Endothelial cell of umbilical vein (primary cell): ENCODE results near the gene PGGHG. TPM values are rescaled to one million over a fixed set of nuclear protein-coding genes. Genes with fewer than 3 reads are reported as not detected.
"Not testable (repeated sequence)": the region's sequence is repeated elsewhere in the genome, so short reads cannot be mapped to it uniquely, and the experiment has no call there.

Experiments
- BruUV-seq: library from RNA; stranded (reverse); fragments of 400-500 nt; replicated peaks from 2 replicates; lab custom pipeline; 2021; lab: Mats Ljungman, UMichigan
- CTCF ChIA-PET: fragments of 300-600, 350-600 bp; sonication (Branson Sonifier 250); formaldehyde crosslinking; loops from one replicate; lab custom pipeline; 2021; ENCODE audit warnings: antibody characterized with exemption, inconsistent platforms; lab: Charles Lee
- POLR2A ChIA-PET: fragments of 300-600, 350-600 bp; sonication (Branson Sonifier 250); formaldehyde crosslinking; loops from one replicate; lab custom pipeline; 2021; ENCODE audit warnings: antibody characterized with exemption, inconsistent platforms; lab: Charles Lee
- DNase-seq: peaks from one replicate; pipeline ENCODE4 v3.0.0-alpha.2; 2011; ENCODE audit warnings: low read depth, low spot score
- FAIRE-seq: peaks from 2 replicates; lab custom pipeline; 2011; peaks lifted over from hg19 to GRCh38; lab: Jason Lieb, UNC
- H2AFZ ChIP-seq: 2 replicates; pipeline ENCODE4 v1.6.0; 2012; ENCODE audit warnings: low read depth, low read length, control low read depth, inconsistent platforms
- H3K27ac ChIP-seq: 2 replicates; pipeline ENCODE4 v1.5.1; 2011; ENCODE audit warnings: low read depth, mild to moderate bottlenecking, control low read depth, low read length, moderate library complexity; ENCODE audit not compliant: insufficient read depth
- H3K27me3 ChIP-seq, 2 experiments: 2 replicates each; pipeline versions ENCODE4 v1.6.0 to v1.6.1; 2011; ENCODE audit warnings: low read length in 2 of 2, mixed read lengths in 1 of 2; ENCODE audit not compliant: control insufficient read depth in 2 of 2, insufficient read depth in 2 of 2
- H3K36me3 ChIP-seq, 2 experiments: 2 replicates in 1 of 2; 3 replicates in 1 of 2; pipeline ENCODE4 v1.5.1; 2011; ENCODE audit warnings: low read length in 2 of 2, mild to moderate bottlenecking in 1 of 2, moderate library complexity in 1 of 2; ENCODE audit not compliant: control insufficient read depth in 2 of 2, insufficient read depth in 2 of 2; ENCODE audit errors: extremely low read depth in 1 of 2
- H3K4me1 ChIP-seq: 3 replicates; pipeline ENCODE4 v1.5.1; 2011; ENCODE audit warnings: mild to moderate bottlenecking, low read length; ENCODE audit not compliant: control insufficient read depth, insufficient read depth; ENCODE audit errors: extremely low read depth
- H3K4me2 ChIP-seq: 2 replicates; pipeline ENCODE4 v1.6.1; 2011; ENCODE audit warnings: low read length, control low read depth, mixed read lengths; ENCODE audit not compliant: insufficient read depth
- H3K4me3 ChIP-seq, 3 experiments: fragments of 200-600 bp in 1 of 3; sonication (generic), shearing (Covaris generic) in 1 of 3; replicated peaks in 1 of 3; 2 replicates each; pipeline ENCODE4 v1.5.1; 2011 to 2016; ENCODE audit warnings: control low read depth in 3 of 3, low read length in 3 of 3, mild to moderate bottlenecking in 2 of 3, inconsistent platforms in 1 of 3, low read depth in 1 of 3, moderate library complexity in 1 of 3; ENCODE audit not compliant: insufficient read depth in 1 of 3
- H3K79me2 ChIP-seq: 2 replicates; pipeline ENCODE4 v1.6.0; 2012; ENCODE audit warnings: low read length, inconsistent platforms; ENCODE audit not compliant: control insufficient read depth, insufficient read depth
- H3K9ac ChIP-seq: replicated peaks from 2 replicates; pipeline ENCODE3; 2011; ENCODE audit warnings: low read length, control low read depth; ENCODE audit not compliant: insufficient read depth; ENCODE audit errors: extremely low read depth
- H3K9me1 ChIP-seq: replicated peaks from 3 replicates; pipeline ENCODE4 v1.6.0; 2011; ENCODE audit warnings: mild to moderate bottlenecking, low read length; ENCODE audit not compliant: control insufficient read depth, insufficient read depth; ENCODE audit errors: extremely low read depth
- H3K9me3 ChIP-seq: replicated peaks from 2 replicates; pipeline ENCODE4 v1.5.1; 2012; ENCODE audit warnings: low read length, inconsistent platforms; ENCODE audit not compliant: control insufficient read depth, insufficient read depth
- H4K20me1 ChIP-seq: replicated peaks from 2 replicates; pipeline ENCODE3; 2011; ENCODE audit warnings: mild to moderate bottlenecking, low read length; ENCODE audit not compliant: control insufficient read depth, insufficient read depth; ENCODE audit errors: extremely low read depth
- CTCF ChIP-seq, 2 donors: IDR thresholded peaks; 1 replicate in 1 of 2; 2 replicates in 1 of 2; pipeline ENCODE4 v1.5.1; 2011; ENCODE audit warnings: low read length in 2 of 2, mild to moderate bottlenecking in 2 of 2, moderate library complexity in 2 of 2, control low read depth in 1 of 2, inconsistent platforms in 1 of 2, low read depth in 1 of 2; ENCODE audit not compliant: insufficient read depth in 1 of 2; ENCODE audit errors: extremely low read depth in 1 of 2
- EZH2 ChIP-seq: IDR thresholded peaks from 2 replicates; pipeline ENCODE4 v1.6.1; 2012; ENCODE audit warnings: borderline replicate concordance, low read depth, mild to moderate bottlenecking, moderate library complexity, low read length, inconsistent platforms; ENCODE audit not compliant: severe bottlenecking
- FOS ChIP-seq: IDR thresholded peaks from 2 replicates; pipeline ENCODE4 v1.6.1; 2011; ENCODE audit warnings: mild to moderate bottlenecking, low read length, moderate library complexity, borderline replicate concordance; ENCODE audit not compliant: insufficient read depth
- GATA2 ChIP-seq: IDR thresholded peaks from 2 replicates; pipeline ENCODE4 v1.7.0; 2011; ENCODE audit warnings: low read depth, mild to moderate bottlenecking, moderate library complexity, mixed read lengths, low read length; ENCODE audit not compliant: insufficient read length, insufficient read depth
- JUN ChIP-seq: IDR thresholded peaks from 2 replicates; pipeline ENCODE4 v1.6.1; 2011; ENCODE audit warnings: borderline replicate concordance, low read depth; ENCODE audit not compliant: insufficient read length, insufficient read depth
- MAX ChIP-seq: IDR thresholded peaks from 2 replicates; pipeline ENCODE4 v1.6.1; 2011; ENCODE audit not compliant: insufficient read depth, insufficient read length
- MYC ChIP-seq: IDR thresholded peaks from one replicate; pipeline ENCODE4 v1.6.1; 2011; ENCODE audit warnings: mild to moderate bottlenecking, low read depth, low read length
- POLR2A ChIP-seq: IDR thresholded peaks from 2 replicates; pipeline ENCODE4 v1.6.1; 2012; ENCODE audit warnings: low read depth, mild to moderate bottlenecking, control low read depth, low read length
- POLR2AphosphoS5 ChIP-seq: IDR thresholded peaks from 2 replicates; pipeline ENCODE4 v1.6.1; 2012; ENCODE audit warnings: low read depth, mild to moderate bottlenecking, control low read depth, low read length, moderate library complexity; ENCODE audit not compliant: insufficient read depth
- dilution Hi-C: fragments of 300-500 bp; cut with MboI; formaldehyde crosslinking; loops from one replicate; pipeline ENCODE4 v1.15.0; 2019; ENCODE audit warnings: low sequenced_read_pairs; ENCODE audit not compliant: extremely low pct_ligation_motif_present
- intact Hi-C: fragments of 100-400 bp; cut with micrococcal nuclease; formaldehyde crosslinking; loops from one replicate; pipeline ENCODE4 v1.10.0; 2022
- polyA plus RNA-seq, 4 experiments: library from polyadenylated mRNA; depleted of rRNA in 3 of 4; stranded (reverse) in 3 of 4; unstranded in 1 of 4; fragments of >200 nt; gene quantifications; 2 replicates each; pipeline versions ENCODE4 v1.2.1 to v1.2.3, GENCODE V29; 2011 to 2012; ENCODE audit warnings: missing spikeins in 1 of 4
- total RNA-seq: library from RNA; stranded (reverse); gene quantifications from 2 replicates; pipeline ENCODE4 v1.2.3, GENCODE V29; 2021

The PGGHG gene
- total and polyA plus RNA-seq, 2 donors (not counting 3 experiments of a cell fraction or from before 2014, with no cell fraction given), result 31.6 to 42.4 TPM

GRCh38 chr11:285894-286220 lies 3.1 kb upstream of the PGGHG start:
- dilution Hi-C loops, result no loop called here
- Histone ChIP-seq H3K27me3 (peaks cover 22 to 30% of the 10 kb centered on the region in 2 experiments), H3K4me2 (no peak overlapping the region), H3K36me3 (no peaks in the 10 kb centered on the region), H3K27ac (no peak overlapping the region), H2AFZ (no peak overlapping the region), H4K20me1 (no peaks in the 10 kb centered on the region), H3K4me1 (peaks cover 3% of the 10 kb centered on the region), H3K9me1 (no peaks in the 10 kb centered on the region), H3K9ac (no peak overlapping the region), H3K79me2 (no peaks in the 10 kb centered on the region), H3K9me3 (no peaks in the 10 kb centered on the region), H3K4me3 (no peak overlapping the region)
- DNase-seq (no peak), FAIRE-seq (no peak)
- intact Hi-C loops, result no loop called here
- TF ChIP-seq JUN (no peak), POLR2A (no peak), CTCF (IDR thresholded peaks at IDR 0.05; ENCODE audit: extremely low read depth in 1 of 2, insufficient read depth in 1 of 2, low read depth in 1 of 2, low read length in 2 of 2) (no peak), MYC (no peak), MAX (no peak), EZH2 (no peak), POLR2AphosphoS5 (no peak), GATA2 (no peak), FOS (no peak)
- ChIA-PET CTCF (no interaction called here), POLR2A (no interaction called here)
- BruUV-seq, result no TSS peak

GRCh38 chr11:286977-287820 lies 1.7 kb upstream of the PGGHG start:
- BruUV-seq, H3K4me2 ChIP-seq, intact Hi-C loops, POLR2A ChIA-PET, H2AFZ ChIP-seq, CTCF ChIA-PET, H3K9me1 ChIP-seq, H3K9me3 ChIP-seq, H3K4me3 ChIP-seq, H3K36me3 ChIP-seq, H3K4me1 ChIP-seq, DNase-seq, FAIRE-seq, dilution Hi-C loops, H3K9ac ChIP-seq, H3K27ac ChIP-seq, H4K20me1 ChIP-seq, H3K79me2 ChIP-seq: not testable (repeated sequence)
- H3K27me3 ChIP-seq, result peaks cover 8 to 17% of the 10 kb centered on the region in 2 experiments
